CD4-positive, CD25-positive, alpha-beta regulatory T cell (primary cell): ENCODE measurements around the gene CLEC10A. TPM values are rescaled to one million over a fixed set of nuclear protein-coding genes. Genes with fewer than 3 reads are reported as not detected.

ENCODE experiments used
- ATAC-seq, 2 donors: fragments of 150-1000 bp; cut with Tn5 transposase; one replicate each; pipeline ENCODE4 v1.10.0; 2021; ENCODE audit warnings: low read depth in 2 of 2, moderate number of reproducible peaks in 2 of 2, moderate library complexity in 1 of 2
- DNase-seq, 3 donors: peaks; one replicate each; pipeline versions ENCODE4 v3.0.0 to v3.0.0-alpha.2; 2012 to 2022; ENCODE audit warnings: mixed read lengths in 1 of 3
- H3K27ac ChIP-seq: one replicate; pipeline ENCODE4 v1.7.0; 2013; ENCODE audit warnings: mild to moderate bottlenecking, low read length; ENCODE audit not compliant: insufficient read depth, poor library complexity, severe bottlenecking
- H3K27me3 ChIP-seq: one replicate; pipeline ENCODE4 v1.7.0; 2013; ENCODE audit warnings: low read length; ENCODE audit not compliant: control insufficient read depth, insufficient read depth
- H3K36me3 ChIP-seq: one replicate; pipeline ENCODE4 v1.7.0; 2013; ENCODE audit warnings: mild to moderate bottlenecking, low read length, moderate library complexity; ENCODE audit not compliant: control insufficient read depth, insufficient read depth
- H3K4me1 ChIP-seq: 2 replicates; pipeline ENCODE4 v1.7.0; 2013; ENCODE audit warnings: mild to moderate bottlenecking, low read length; ENCODE audit not compliant: insufficient read depth, control insufficient read depth, poor library complexity, severe bottlenecking
- H3K4me3 ChIP-seq: one replicate; pipeline ENCODE4 v1.7.0; 2013; ENCODE audit warnings: low read depth, mild to moderate bottlenecking, low read length, moderate library complexity
- H3K9me3 ChIP-seq, 2 experiments: 1 replicate in 1 of 2; 2 replicates in 1 of 2; pipeline ENCODE4 v1.7.0; 2013; ENCODE audit warnings: low read length in 2 of 2, mild to moderate bottlenecking in 1 of 2, moderate library complexity in 1 of 2; ENCODE audit not compliant: control insufficient read depth in 2 of 2
- H3K27ac Mint-ChIP-seq, 3 donors: one replicate each; pipeline ENCODE4 v1.8.0; 2020 to 2022; ENCODE audit warnings: mild to moderate bottlenecking in 3 of 3, mixed read lengths in 3 of 3, moderate library complexity in 2 of 3
- H3K27me3 Mint-ChIP-seq: one replicate; pipeline ENCODE4 v1.8.0; 2022; ENCODE audit warnings: mild to moderate bottlenecking, mixed read lengths
- H3K36me3 Mint-ChIP-seq: one replicate; pipeline ENCODE4 v1.8.0; 2020; ENCODE audit warnings: mixed read lengths
- H3K4me1 Mint-ChIP-seq, 4 donors: one replicate each; pipeline ENCODE4 v1.8.0; 2020 to 2022; ENCODE audit warnings: mixed read lengths in 4 of 4, mild to moderate bottlenecking in 1 of 4
- H3K4me3 Mint-ChIP-seq, 4 donors: one replicate each; pipeline ENCODE4 v1.8.0; 2020 to 2022; ENCODE audit warnings: mild to moderate bottlenecking in 4 of 4, mixed read lengths in 4 of 4, moderate library complexity in 3 of 4
- H3K9me3 Mint-ChIP-seq, 7 donors: one replicate each; pipeline ENCODE4 v1.8.0; 2020 to 2022; ENCODE audit warnings: mixed read lengths in 7 of 7, mild to moderate bottlenecking in 3 of 7, moderate library complexity in 2 of 7
- polyA plus RNA-seq, 4 donors: library from polyadenylated mRNA; unstranded; fragments of 300-500 nt; fragmentation: Illumina TruSeq; gene quantifications; one replicate each; pipeline ENCODE4 v1.2.3, GENCODE V29; 2021
- total RNA-seq: library from RNA; stranded (reverse); gene quantifications from one replicate; pipeline ENCODE4 v1.2.3, GENCODE V29; 2022

CLEC10A gene
- total and polyA plus RNA-seq, 5 donors from 2014 or later = not detected

GRCh38 chr17:7112510-7113108, 32.6 kb upstream of the CLEC10A start:
- H3K4me1 ChIP-seq = no peaks in the 10 kb centered on the region
- H3K27ac ChIP-seq = no peak overlapping the region
- H3K4me1 Mint-ChIP-seq = peaks cover 0 to 6% (median 3%) of the 10 kb centered on the region in 4 donors
- H3K9me3 ChIP-seq = no peaks in the 10 kb centered on the region
- H3K27me3 ChIP-seq = no peaks in the 10 kb centered on the region
- no peak overlapping the region for H3K4me3 ChIP-seq
- no peaks in the 10 kb centered on the region for H3K36me3 Mint-ChIP-seq
- H3K9me3 Mint-ChIP-seq = peaks cover 0 to 2% (median 0%) of the 10 kb centered on the region in 7 donors
- H3K27ac Mint-ChIP-seq = peak overlapping the region in 1 of 3 donors; percentile 28
- ATAC-seq = no peak
- no peak for DNase-seq
- no peaks in the 10 kb centered on the region for H3K36me3 ChIP-seq
- H3K27me3 Mint-ChIP-seq = peaks cover 3% of the 10 kb centered on the region
- H3K4me3 Mint-ChIP-seq = no peak overlapping the region

GRCh38 chr17:7111784-7112509, 31.9 kb upstream of the CLEC10A start:
- Mint-ChIP-seq H3K4me3 (no peak overlapping the region), H3K36me3 (no peaks in the 10 kb centered on the region), H3K9me3 (peaks cover 0 to 2% (median 0%) of the 10 kb centered on the region in 7 donors), H3K27me3 (no peaks in the 10 kb centered on the region), H3K27ac (no peak overlapping the region), H3K4me1 (peaks cover 0 to 6% (median 3%) of the 10 kb centered on the region in 4 donors)
- Histone ChIP-seq H3K4me1 (no peaks in the 10 kb centered on the region), H3K27me3 (no peaks in the 10 kb centered on the region), H3K36me3 (no peaks in the 10 kb centered on the region), H3K27ac (no peak overlapping the region), H3K9me3 (no peaks in the 10 kb centered on the region), H3K4me3 (no peak overlapping the region)
- no peak for ATAC-seq
- no peak for DNase-seq

DNA sequence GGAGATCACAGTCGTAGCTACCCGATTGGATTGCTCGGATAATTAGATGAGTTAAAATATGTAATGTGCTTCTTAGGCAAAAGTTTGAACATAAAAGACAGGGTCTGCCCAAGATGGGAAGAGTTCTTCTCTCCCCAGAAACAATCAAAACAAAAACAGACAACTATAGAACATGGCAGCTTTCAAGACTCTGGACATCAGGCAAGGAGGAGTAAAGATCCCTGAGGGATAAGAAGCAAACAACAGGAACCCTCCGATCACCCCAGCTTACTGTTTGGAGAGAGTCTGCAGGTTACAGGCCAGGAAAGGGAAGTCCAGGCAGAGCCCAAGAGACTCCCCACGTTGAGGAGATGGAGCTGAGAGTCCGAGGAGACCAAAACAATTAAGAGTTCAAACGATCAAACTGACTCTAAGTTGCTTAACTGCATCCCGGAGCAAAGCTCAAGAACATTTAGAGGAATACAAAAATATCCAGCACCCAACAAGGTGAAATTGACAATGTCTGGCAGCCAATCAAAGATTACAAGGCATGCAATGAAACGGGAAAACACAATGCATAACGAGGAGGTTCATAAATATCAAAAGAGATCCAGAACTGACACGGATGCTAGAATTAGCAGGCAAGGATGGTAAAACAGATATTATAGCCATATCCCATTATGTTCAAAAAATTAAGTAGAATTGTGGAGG, 30.7 kb upstream of the CLEC10A start:
- Histone ChIP-seq H3K36me3 (no peaks in the 10 kb centered on the region), H3K4me1 (no peaks in the 10 kb centered on the region), H3K9me3 (no peaks in the 10 kb centered on the region), H3K4me3 (no peak overlapping the region), H3K27me3 (no peaks in the 10 kb centered on the region), H3K27ac (no peak overlapping the region)
- Mint-ChIP-seq H3K27ac (no peak overlapping the region), H3K4me3 (no peak overlapping the region), H3K4me1 (peaks cover 0 to 6% (median 3%) of the 10 kb centered on the region in 4 donors), H3K36me3 (no peaks in the 10 kb centered on the region), H3K27me3 (no peaks in the 10 kb centered on the region), H3K9me3 (peaks cover 0 to 2% (median 0%) of the 10 kb centered on the region in 7 donors)
- DNase-seq = no peak
- no peak for ATAC-seq

DNA sequence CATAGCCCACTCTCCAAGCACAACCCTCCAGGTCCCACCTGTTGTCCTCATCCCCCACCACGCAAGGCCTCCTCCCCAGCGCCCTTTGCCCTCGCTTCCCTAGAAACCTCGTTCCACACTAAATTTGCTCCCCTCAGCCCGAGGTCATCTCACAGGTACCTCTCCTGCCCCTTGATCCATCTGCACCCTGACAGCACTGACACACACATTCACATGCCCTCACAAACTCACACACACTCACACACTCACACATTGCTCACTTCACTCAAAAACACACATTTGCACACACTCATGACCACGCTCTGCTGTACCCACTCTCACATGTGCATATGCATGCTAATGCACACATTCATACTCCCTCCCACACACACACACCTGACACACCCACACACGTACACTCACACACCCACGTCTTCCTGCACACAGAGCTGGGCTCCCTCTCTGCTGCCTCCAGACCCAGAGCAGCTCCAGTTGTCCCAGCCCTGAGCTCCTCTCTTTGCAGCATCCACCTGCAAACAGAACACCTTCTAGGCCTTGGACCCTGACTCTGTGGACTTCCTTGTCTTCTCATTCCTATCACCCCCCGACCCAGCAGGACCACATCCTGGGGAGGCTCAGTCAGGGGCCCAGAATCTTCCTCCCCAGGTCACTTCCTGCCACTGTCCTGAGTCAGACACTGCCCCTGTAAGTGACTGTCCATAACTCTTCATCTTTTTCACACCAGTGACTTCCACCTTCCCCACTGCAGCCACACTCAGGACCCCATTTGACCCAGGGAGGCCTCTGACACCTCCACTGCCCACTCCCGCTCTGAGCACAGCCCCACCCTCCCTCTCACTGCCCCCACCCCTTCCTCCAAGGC, 29.6 kb upstream of the CLEC10A start:
- H3K4me3 Mint-ChIP-seq = no peak overlapping the region
- no peak overlapping the region for H3K27ac ChIP-seq
- no peaks in the 10 kb centered on the region for H3K27me3 Mint-ChIP-seq
- no peaks in the 10 kb centered on the region for H3K27me3 ChIP-seq
- H3K36me3 Mint-ChIP-seq = no peaks in the 10 kb centered on the region
- no peak overlapping the region for H3K27ac Mint-ChIP-seq
- no peaks in the 10 kb centered on the region for H3K36me3 ChIP-seq
- no peaks in the 10 kb centered on the region for H3K4me1 ChIP-seq
- H3K9me3 Mint-ChIP-seq = peaks cover 0 to 2% (median 0%) of the 10 kb centered on the region in 7 donors
- peaks cover 0 to 6% (median 3%) of the 10 kb centered on the region in 4 donors for H3K4me1 Mint-ChIP-seq
- DNase-seq (no peak), ATAC-seq (no peak)
- H3K4me3 ChIP-seq = no peak overlapping the region
- no peaks in the 10 kb centered on the region for H3K9me3 ChIP-seq

DNA sequence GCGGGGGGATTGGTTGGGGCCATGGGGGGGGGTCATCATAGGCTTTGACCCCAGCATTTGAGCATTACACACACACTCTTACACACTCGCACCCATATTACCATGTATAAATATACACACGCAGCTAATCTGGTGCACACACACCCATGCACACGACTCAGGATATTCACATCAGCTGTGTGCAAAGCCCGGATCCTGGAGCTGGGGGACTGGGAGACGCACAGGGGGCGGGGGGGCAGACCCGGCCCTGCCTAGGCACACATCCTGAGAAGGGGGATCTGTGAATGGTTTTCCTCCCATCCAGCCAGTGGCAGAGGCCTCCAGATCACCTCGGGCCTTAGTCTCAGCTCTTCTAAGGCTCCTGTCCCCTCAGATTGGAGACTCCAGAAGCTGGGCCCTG, 28.9 kb upstream of the CLEC10A start:
- no peak overlapping the region for H3K4me3 ChIP-seq
- no peaks in the 10 kb centered on the region for H3K4me1 ChIP-seq
- ATAC-seq (no peak), DNase-seq (no peak)
- H3K4me3 Mint-ChIP-seq = no peak overlapping the region
- H3K9me3 ChIP-seq = no peaks in the 10 kb centered on the region
- no peak overlapping the region for H3K27ac ChIP-seq
- H3K4me1 Mint-ChIP-seq = peaks cover 0 to 6% (median 3%) of the 10 kb centered on the region in 4 donors
- no peaks in the 10 kb centered on the region for H3K27me3 Mint-ChIP-seq
- no peak overlapping the region for H3K27ac Mint-ChIP-seq
- H3K9me3 Mint-ChIP-seq = peaks cover 0 to 2% (median 0%) of the 10 kb centered on the region in 7 donors
- no peaks in the 10 kb centered on the region for H3K36me3 Mint-ChIP-seq
- no peaks in the 10 kb centered on the region for H3K36me3 ChIP-seq
- H3K27me3 ChIP-seq = no peaks in the 10 kb centered on the region

GRCh38 chr17:7108560-7108925, 28.5 kb upstream of the CLEC10A start:
- Histone ChIP-seq H3K27ac (no peak overlapping the region), H3K36me3 (no peaks in the 10 kb centered on the region), H3K4me1 (no peaks in the 10 kb centered on the region), H3K27me3 (no peaks in the 10 kb centered on the region), H3K9me3 (no peaks in the 10 kb centered on the region), H3K4me3 (no peak overlapping the region)
- DNase-seq = no peak
- H3K27ac Mint-ChIP-seq = no peak overlapping the region
- ATAC-seq = no peak
- H3K4me1 Mint-ChIP-seq = peaks cover 0 to 6% (median 3%) of the 10 kb centered on the region in 4 donors
- H3K27me3 Mint-ChIP-seq = no peaks in the 10 kb centered on the region
- peaks cover 0 to 2% (median 0%) of the 10 kb centered on the region in 7 donors for H3K9me3 Mint-ChIP-seq
- no peaks in the 10 kb centered on the region for H3K36me3 Mint-ChIP-seq
- no peak overlapping the region for H3K4me3 Mint-ChIP-seq

- H3K27me3 ChIP-seq = no peaks in the 10 kb centered on the region
- H3K36me3 ChIP-seq = no peaks in the 10 kb centered on the region
- ATAC-seq (no peak), DNase-seq (no peak)
- no peaks in the 10 kb centered on the region for H3K4me1 ChIP-seq
- no peak overlapping the region for H3K4me3 ChIP-seq
- no peak overlapping the region for H3K27ac ChIP-seq
- peaks cover 6% of the 10 kb centered on the region for H3K27me3 Mint-ChIP-seq
- H3K9me3 ChIP-seq = no peaks in the 10 kb centered on the region
- H3K27ac Mint-ChIP-seq = no peak overlapping the region
- peaks cover 0 to 2% (median 0%) of the 10 kb centered on the region in 7 donors for H3K9me3 Mint-ChIP-seq
- H3K4me1 Mint-ChIP-seq = peaks cover 0 to 6% (median 3%) of the 10 kb centered on the region in 4 donors
- H3K4me3 Mint-ChIP-seq = no peak overlapping the region
- H3K36me3 Mint-ChIP-seq = no peaks in the 10 kb centered on the region
These were observed 27.9 kb upstream of the CLEC10A start for GRCh38 chr17:7107795-7108559.
